ENCODE results near the gene ALDH6A1.
A peak's percentile ranks its signal among the peaks of the same experiment; 100 is the strongest.

Gene ALDH6A1

GRCh38 chr14:74049876-74050495 is 34.3 kb downstream of the ALDH6A1 start:
- no peak for DNase-seq (ENCODE audit: low read depth)
- H3K4me3 ChIP-seq (ENCODE audit: low read depth, low read length) = no peak overlapping the region
- TF ChIP-seq CTCF (conservative IDR thresholded peaks at IDR 0.05; ENCODE audit: low read depth, low read length) = no peak

GRCh38 chr14:74048281-74048680 is 36.0 kb downstream of the ALDH6A1 start:
- DNase-seq (ENCODE audit: low read depth) = peak; percentile 24
- H3K4me3 ChIP-seq (ENCODE audit: low read depth, low read length) = no peak overlapping the region
- TF ChIP-seq CTCF (conservative IDR thresholded peaks at IDR 0.05; ENCODE audit: low read depth, low read length) = peak; percentile 32

DNA sequence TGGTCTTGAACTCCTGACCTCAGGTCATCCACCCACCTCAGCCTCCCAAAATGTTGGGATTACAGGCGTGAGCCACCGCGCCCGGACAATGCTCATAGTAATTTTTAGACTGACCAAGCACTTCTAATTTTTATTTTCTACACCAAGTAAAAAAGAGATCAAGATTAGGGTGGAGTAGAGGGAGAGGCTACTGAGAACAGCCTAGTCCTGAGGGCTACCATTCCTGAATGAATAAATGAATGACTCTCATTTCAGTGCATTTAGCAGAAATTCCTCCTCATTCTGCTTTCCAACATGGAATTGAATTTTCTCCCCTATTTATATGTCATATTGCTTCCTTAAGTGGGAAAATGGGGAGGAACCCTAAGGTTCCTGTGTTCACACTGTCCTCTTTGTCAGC is 38.7 kb downstream of the ALDH6A1 start:
- H3K4me3 ChIP-seq (ENCODE audit: low read depth, low read length) = no peak overlapping the region
- TF ChIP-seq CTCF (conservative IDR thresholded peaks at IDR 0.05; ENCODE audit: low read depth, low read length) = no peak
- DNase-seq (ENCODE audit: low read depth) = no peak

GRCh38 chr14:74042296-74042695 is 42.0 kb downstream of the ALDH6A1 start:
- no peak for DNase-seq (ENCODE audit: low read depth)
- no peak overlapping the region for H3K4me3 ChIP-seq (ENCODE audit: low read depth, low read length)
- no peak for TF ChIP-seq CTCF (conservative IDR thresholded peaks at IDR 0.05; ENCODE audit: low read depth, low read length)

- peak; percentile 78 for DNase-seq (ENCODE audit: low read depth)
- no peak overlapping the region for H3K4me3 ChIP-seq (ENCODE audit: low read depth, low read length)
- TF ChIP-seq CTCF (conservative IDR thresholded peaks at IDR 0.05; ENCODE audit: low read depth, low read length) = peak; percentile 56
Measured at GRCh38 chr14:74038020-74038859, 46.0 kb downstream of the ALDH6A1 start.

DNA sequence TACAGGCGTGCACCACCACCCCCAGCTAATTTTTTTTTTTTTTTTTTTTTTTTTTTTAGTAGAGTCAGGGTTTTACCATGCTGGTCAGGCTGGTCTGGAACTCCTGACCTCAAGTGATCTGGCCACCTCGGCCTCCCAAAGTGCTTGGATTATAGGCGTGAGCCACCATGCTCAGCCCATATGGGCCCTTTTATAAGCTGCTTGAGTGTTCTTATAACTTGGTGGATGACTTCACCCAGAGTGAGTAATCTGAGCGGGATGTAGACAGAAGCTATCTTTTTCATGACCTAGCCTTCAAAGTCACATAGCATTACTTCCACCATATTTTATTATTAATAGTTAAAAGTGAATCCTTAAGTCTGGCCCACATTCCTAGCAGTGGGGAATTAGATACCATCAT is 48.7 kb downstream of the ALDH6A1 start:
- TF ChIP-seq CTCF (conservative IDR thresholded peaks at IDR 0.05; ENCODE audit: low read depth, low read length) = no peak
- peak; percentile 59 for DNase-seq (ENCODE audit: low read depth)
- no peak overlapping the region for H3K4me3 ChIP-seq (ENCODE audit: low read depth, low read length)

Measured in choroid plexus epithelial cell (primary cell).